ENCODE measurements around the gene PCED1B. TPM values are rescaled to one million over a fixed set of nuclear protein-coding genes. Genes with fewer than 3 reads are reported as not detected.

The PCED1B gene
- total and polyA plus RNA-seq, 2 donors from 2014 or later = 2.8 to 9.2 TPM

DNA sequence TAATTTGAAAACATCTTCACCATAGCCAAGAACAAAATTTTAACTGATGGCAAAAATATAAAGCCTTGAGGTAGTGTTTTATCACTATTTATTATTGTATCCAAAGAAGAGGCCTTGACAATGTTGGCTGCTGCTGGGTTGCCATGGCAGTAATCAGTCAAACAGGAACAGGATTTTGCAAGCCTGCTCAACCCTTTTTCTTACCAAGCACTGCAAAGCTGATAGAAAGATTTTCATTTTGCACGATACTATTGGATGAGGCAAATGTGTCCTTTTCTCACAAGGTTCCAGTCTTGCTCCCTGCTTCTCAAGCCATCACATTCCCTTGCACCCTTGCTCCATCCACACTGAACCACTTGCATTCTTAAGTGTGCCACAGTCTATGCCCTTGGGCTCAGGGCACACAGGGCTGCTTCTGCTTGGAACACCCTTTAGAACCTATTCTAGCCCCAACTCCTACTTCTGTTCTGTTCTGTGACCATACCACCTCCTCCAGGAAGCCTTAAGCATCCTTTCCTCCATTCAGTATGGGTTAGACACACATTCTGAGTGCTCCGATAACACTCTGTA lies 76.8 kb downstream of the PCED1B start:
- no peaks in the 10 kb centered on the region for H3K9me3 ChIP-seq (ENCODE audit: control insufficient read depth in 2 of 3, insufficient read depth in 1 of 3, low read length in 3 of 3)
- no peak for DNase-seq
- H3K4me3 ChIP-seq (ENCODE audit: low read length in 3 of 3) = no peak overlapping the region
- FAIRE-seq = no peak
- H3K27me3 ChIP-seq (ENCODE audit: control insufficient read depth, insufficient read depth, low read length) = no peaks in the 10 kb centered on the region
- H3K4me1 ChIP-seq (ENCODE audit: control insufficient read depth in 2 of 3, insufficient read depth in 2 of 3, low read depth in 1 of 3, low read length in 3 of 3) = no peaks in the 10 kb centered on the region
- H3K27ac ChIP-seq (ENCODE audit: low read depth in 2 of 2, low read length in 2 of 2) = no peak overlapping the region
- TF ChIP-seq, protein P1, sequence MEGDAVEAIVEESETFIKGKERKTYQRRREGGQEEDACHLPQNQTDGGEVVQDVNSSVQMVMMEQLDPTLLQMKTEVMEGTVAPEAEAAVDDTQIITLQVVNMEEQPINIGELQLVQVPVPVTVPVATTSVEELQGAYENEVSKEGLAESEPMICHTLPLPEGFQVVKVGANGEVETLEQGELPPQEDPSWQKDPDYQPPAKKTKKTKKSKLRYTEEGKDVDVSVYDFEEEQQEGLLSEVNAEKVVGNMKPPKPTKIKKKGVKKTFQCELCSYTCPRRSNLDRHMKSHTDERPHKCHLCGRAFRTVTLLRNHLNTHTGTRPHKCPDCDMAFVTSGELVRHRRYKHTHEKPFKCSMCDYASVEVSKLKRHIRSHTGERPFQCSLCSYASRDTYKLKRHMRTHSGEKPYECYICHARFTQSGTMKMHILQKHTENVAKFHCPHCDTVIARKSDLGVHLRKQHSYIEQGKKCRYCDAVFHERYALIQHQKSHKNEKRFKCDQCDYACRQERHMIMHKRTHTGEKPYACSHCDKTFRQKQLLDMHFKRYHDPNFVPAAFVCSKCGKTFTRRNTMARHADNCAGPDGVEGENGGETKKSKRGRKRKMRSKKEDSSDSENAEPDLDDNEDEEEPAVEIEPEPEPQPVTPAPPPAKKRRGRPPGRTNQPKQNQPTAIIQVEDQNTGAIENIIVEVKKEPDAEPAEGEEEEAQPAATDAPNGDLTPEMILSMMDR (IDR thresholded peaks at IDR 0.05; ENCODE audit: borderline replicate concordance, extremely low read depth, insufficient read depth) = no peak
- H3K9ac ChIP-seq (ENCODE audit: low read length in 3 of 3) = no peak overlapping the region
- intact Hi-C loops (cut with DNase I) = no loop called here
- no peaks in the 10 kb centered on the region for H3K36me3 ChIP-seq (ENCODE audit: control insufficient read depth in 2 of 3, insufficient read depth in 3 of 3, low read length in 3 of 3)

DNA sequence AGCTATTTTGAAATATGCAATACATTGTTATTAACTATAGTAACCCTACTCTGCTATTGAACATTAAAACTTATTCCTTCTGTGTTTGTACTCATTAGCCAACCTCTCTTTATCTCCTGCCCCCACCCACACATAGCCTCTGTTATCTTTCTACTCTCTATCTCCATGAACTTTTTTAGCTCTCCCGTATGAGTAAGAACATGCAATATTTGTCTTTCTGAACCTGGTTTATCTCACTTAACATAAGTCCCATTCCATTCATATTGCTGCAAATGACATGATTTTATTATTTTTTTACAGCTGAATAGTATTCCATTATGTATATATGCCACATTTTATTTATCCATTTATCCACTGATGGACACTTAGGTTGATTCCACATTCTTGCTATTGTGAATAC lies 79.4 kb downstream of the PCED1B start:
- intact Hi-C loops (cut with DNase I) = no loop called here
- Histone ChIP-seq H3K27ac (ENCODE audit: low read depth in 2 of 2, low read length in 2 of 2) (no peak overlapping the region), H3K36me3 (ENCODE audit: control insufficient read depth in 2 of 3, insufficient read depth in 3 of 3, low read length in 3 of 3) (no peaks in the 10 kb centered on the region), H3K9me3 (ENCODE audit: control insufficient read depth in 2 of 3, insufficient read depth in 1 of 3, low read length in 3 of 3) (peaks cover 0 to 2% (median 0%) of the 10 kb centered on the region in 3 donors), H3K4me1 (ENCODE audit: control insufficient read depth in 2 of 3, insufficient read depth in 2 of 3, low read depth in 1 of 3, low read length in 3 of 3) (no peaks in the 10 kb centered on the region), H3K4me3 (ENCODE audit: low read length in 3 of 3) (no peak overlapping the region), H3K27me3 (ENCODE audit: control insufficient read depth, insufficient read depth, low read length) (no peaks in the 10 kb centered on the region), H3K9ac (ENCODE audit: low read length in 3 of 3) (no peak overlapping the region)
- FAIRE-seq = no peak
- DNase-seq = no peak
- TF ChIP-seq, protein P1 (IDR thresholded peaks at IDR 0.05; ENCODE audit: borderline replicate concordance, extremely low read depth, insufficient read depth) = no peak

DNA sequence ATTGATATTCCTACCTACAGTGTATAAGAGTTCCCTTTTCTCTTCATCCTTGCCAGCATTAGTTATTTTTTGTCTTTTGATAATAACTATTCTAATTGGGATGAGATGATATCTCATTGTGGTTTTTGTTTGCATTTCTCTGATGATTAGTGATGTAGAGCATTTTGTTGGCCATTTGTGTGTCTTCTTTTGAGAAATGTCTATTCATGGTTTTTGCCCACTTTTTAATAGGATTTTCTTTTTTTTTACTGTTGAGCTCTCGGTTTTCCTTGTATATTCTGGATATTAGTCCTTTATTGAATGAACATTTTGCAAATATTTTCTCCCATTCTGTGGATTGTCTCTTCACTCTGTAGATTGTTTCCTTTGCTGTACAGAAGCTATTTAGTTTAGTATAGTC lies 79.9 kb downstream of the PCED1B start:
- FAIRE-seq (no peak), DNase-seq (no peak)
- Histone ChIP-seq H3K4me3 (ENCODE audit: low read length in 3 of 3) (no peak overlapping the region), H3K36me3 (ENCODE audit: control insufficient read depth in 2 of 3, insufficient read depth in 3 of 3, low read length in 3 of 3) (no peaks in the 10 kb centered on the region), H3K9ac (ENCODE audit: low read length in 3 of 3) (no peak overlapping the region), H3K27me3 (ENCODE audit: control insufficient read depth, insufficient read depth, low read length) (no peaks in the 10 kb centered on the region), H3K9me3 (ENCODE audit: control insufficient read depth in 2 of 3, insufficient read depth in 1 of 3, low read length in 3 of 3) (peaks cover 0 to 2% (median 0%) of the 10 kb centered on the region in 3 donors), H3K4me1 (ENCODE audit: control insufficient read depth in 2 of 3, insufficient read depth in 2 of 3, low read depth in 1 of 3, low read length in 3 of 3) (no peaks in the 10 kb centered on the region), H3K27ac (ENCODE audit: low read depth in 2 of 2, low read length in 2 of 2) (no peak overlapping the region)
- TF ChIP-seq, protein P1 (IDR thresholded peaks at IDR 0.05; ENCODE audit: borderline replicate concordance, extremely low read depth, insufficient read depth) = no peak
- intact Hi-C loops (cut with DNase I) = no loop called here
